Left lobe of liver (tissue), 2 donors: ENCODE results near the gene PPEF1. TPM values are rescaled to one million over a fixed set of nuclear protein-coding genes. Genes with fewer than 3 reads are reported as not detected.

Source experiments
- ATAC-seq: fragments of 200-7000 bp; cut with Tn5 transposase; one replicate; pipeline ENCODE4 v1.9.1; 2020; ENCODE audit warnings: mild to moderate bottlenecking, moderate library complexity
- DNase-seq: peaks from one replicate; pipeline ENCODE4 v3.0.0-alpha.2; 2020; ENCODE audit warnings: low spot score
- total RNA-seq: library from RNA; stranded (reverse); gene quantifications from one replicate; pipeline ENCODE4 v1.2.1, GENCODE V29; 2021
- donor health status: DM: no; HTN: no; CAD: no; lungs with moderate emphysema.
- donor health status: DM: no; HTN: yes; CAD: no.

Gene PPEF1
- not detected for total RNA-seq

- DNase-seq (no peak), ATAC-seq (no peak)
Observed at GRCh38 chrX:18707426-18708049, at the start of gene PPEF1. PPEF1 (plus strand) TSS chrX:18707645; CDS start chrX:18707781, 136 bp downstream.

GRCh38 chrX:18661273-18661672, 46.2 kb upstream of the PPEF1 start:
- no peak for ATAC-seq

GRCh38 chrX:18664947-18665346, 42.5 kb upstream of the PPEF1 start:
- ATAC-seq = no peak
- DNase-seq = no peak

More at GRCh38 chrX:18661273-18661672, 46.2 kb upstream of the PPEF1 start:
- no peak for DNase-seq

- ATAC-seq (no peak), DNase-seq (no peak)
Observed at GRCh38 chrX:18666614-18667013, 40.8 kb upstream of the PPEF1 start.

GRCh38 chrX:18668071-18668835, 39.2 kb upstream of the PPEF1 start:
- peak; percentile 37 for ATAC-seq
- DNase-seq = no peak

- no peak for ATAC-seq
- DNase-seq = no peak
Observed at GRCh38 chrX:18672008-18672407, 35.4 kb upstream of the PPEF1 start, which contains the start of gene RS1. RS1 (minus strand) TSS chrX:18672108; CDS start chrX:18672068, 40 bp downstream.

- peak; percentile 69 for ATAC-seq
- peak; percentile 61 for DNase-seq
Observed at GRCh38 chrX:18674417-18674787, 33.0 kb upstream of the PPEF1 start.

GRCh38 chrX:18674788-18675735, 32.4 kb upstream of the PPEF1 start:
- DNase-seq (peak; percentile 78), ATAC-seq (peak; percentile 93)

GRCh38 chrX:18676050-18676449, 31.4 kb upstream of the PPEF1 start:
- ATAC-seq (no peak), DNase-seq (no peak)

- ATAC-seq (no peak), DNase-seq (no peak)
Observed at GRCh38 chrX:18676470-18676869, 31.0 kb upstream of the PPEF1 start.

- DNase-seq (no peak), ATAC-seq (no peak)
Observed at GRCh38 chrX:18677161-18677869, 30.1 kb upstream of the PPEF1 start.

GRCh38 chrX:18681996-18682395, 25.4 kb upstream of the PPEF1 start:
- DNase-seq (no peak), ATAC-seq (no peak)

- ATAC-seq = no peak
- DNase-seq = no peak
Observed at GRCh38 chrX:18682979-18683387, 24.5 kb upstream of the PPEF1 start.

GRCh38 chrX:18687856-18688495, 19.5 kb upstream of the PPEF1 start:
- ATAC-seq = no peak

GRCh38 chrX:18691431-18691830, 16.0 kb upstream of the PPEF1 start:
- ATAC-seq (no peak), DNase-seq (no peak)

More at GRCh38 chrX:18687856-18688495, 19.5 kb upstream of the PPEF1 start:
- no peak for DNase-seq

- no peak for ATAC-seq
- no peak for DNase-seq
Observed at GRCh38 chrX:18692541-18692940, 14.9 kb upstream of the PPEF1 start.

- no peak for DNase-seq
- ATAC-seq = no peak
Observed at GRCh38 chrX:18696653-18697052, 10.8 kb upstream of the PPEF1 start.

- DNase-seq (no peak), ATAC-seq (no peak)
Observed at GRCh38 chrX:18698737-18699650, 8.5 kb upstream of the PPEF1 start.
